ENCODE results near the gene SLC25A47. TPM values are rescaled to one million over a fixed set of nuclear protein-coding genes. Genes with fewer than 3 reads are reported as not detected.

SLC25A47 gene, protein sequence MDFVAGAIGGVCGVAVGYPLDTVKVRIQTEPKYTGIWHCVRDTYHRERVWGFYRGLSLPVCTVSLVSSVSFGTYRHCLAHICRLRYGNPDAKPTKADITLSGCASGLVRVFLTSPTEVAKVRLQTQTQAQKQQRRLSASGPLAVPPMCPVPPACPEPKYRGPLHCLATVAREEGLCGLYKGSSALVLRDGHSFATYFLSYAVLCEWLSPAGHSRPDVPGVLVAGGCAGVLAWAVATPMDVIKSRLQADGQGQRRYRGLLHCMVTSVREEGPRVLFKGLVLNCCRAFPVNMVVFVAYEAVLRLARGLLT
- not detected for total RNA-seq

DNA sequence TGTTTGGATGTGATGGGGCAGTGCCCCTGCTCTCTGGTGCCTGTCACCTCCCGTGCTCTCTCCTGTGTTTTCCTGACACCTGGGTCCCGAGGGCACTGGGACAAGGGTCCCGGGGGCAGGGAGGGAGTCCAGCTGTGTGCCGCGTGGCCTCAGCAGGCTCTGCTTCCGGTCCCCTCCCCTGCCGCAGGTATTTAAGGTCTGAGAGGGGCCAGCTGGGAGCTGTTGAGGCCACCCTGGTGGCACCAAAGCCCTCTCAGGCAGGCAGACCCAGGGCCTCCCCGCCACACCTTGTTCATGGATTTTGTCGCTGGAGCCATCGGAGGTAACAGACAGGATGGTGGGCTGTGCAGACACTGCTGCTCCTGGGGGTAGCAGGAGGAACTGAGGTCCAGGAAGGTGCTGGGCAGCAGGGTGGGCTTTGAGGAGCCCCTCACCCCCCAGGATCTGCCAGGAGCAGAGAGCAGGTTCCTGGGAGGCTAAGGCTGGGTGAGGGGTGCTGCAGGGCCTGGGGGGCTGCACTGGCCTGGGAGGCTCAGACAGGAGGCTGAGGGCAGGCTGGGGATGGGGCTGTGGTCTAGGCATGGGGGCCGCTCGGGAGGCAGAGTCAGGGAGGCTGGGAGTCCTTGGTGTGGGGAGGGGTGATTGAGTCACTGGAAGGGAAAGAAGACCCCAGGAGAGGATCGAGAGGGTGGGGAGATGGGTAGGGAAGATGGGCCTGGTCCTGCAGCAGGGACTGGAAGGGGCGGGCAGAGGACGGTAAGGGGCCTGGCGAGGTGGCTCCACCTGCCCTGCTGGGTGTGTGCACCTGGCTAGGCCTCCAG lies at the start of gene SLC25A47:
SLC25A47 (plus strand) TSS at position 219 of the 821 bp plus-strand sequence; CDS start at position 295, 76 bp downstream.
- H3K27ac ChIP-seq: no peak within 1 kb of the TSS
- intact Hi-C loops (cut with DNase I): no loop called here
- no peaks in the 10 kb centered on the region for H3K9me3 ChIP-seq
- 88 to 95% methylated on average over 7 to 9 of the region's 16 CpGs for WGBS, 2 donors
- no peak for DNase-seq
- H3K27me3 ChIP-seq: no peaks in the 10 kb centered on the region
- no peak for TF ChIP-seq POLR2A (IDR thresholded peaks at IDR 0.05)
- TF ChIP-seq, protein P1, sequence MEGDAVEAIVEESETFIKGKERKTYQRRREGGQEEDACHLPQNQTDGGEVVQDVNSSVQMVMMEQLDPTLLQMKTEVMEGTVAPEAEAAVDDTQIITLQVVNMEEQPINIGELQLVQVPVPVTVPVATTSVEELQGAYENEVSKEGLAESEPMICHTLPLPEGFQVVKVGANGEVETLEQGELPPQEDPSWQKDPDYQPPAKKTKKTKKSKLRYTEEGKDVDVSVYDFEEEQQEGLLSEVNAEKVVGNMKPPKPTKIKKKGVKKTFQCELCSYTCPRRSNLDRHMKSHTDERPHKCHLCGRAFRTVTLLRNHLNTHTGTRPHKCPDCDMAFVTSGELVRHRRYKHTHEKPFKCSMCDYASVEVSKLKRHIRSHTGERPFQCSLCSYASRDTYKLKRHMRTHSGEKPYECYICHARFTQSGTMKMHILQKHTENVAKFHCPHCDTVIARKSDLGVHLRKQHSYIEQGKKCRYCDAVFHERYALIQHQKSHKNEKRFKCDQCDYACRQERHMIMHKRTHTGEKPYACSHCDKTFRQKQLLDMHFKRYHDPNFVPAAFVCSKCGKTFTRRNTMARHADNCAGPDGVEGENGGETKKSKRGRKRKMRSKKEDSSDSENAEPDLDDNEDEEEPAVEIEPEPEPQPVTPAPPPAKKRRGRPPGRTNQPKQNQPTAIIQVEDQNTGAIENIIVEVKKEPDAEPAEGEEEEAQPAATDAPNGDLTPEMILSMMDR (IDR thresholded peaks at IDR 0.05): no peak
- H3K36me3 ChIP-seq: no peaks in the 10 kb centered on the region
- peaks cover 2 to 4% of the 10 kb centered on the region in 2 donors for H3K4me1 ChIP-seq
- H3K4me3 ChIP-seq (replicated peaks in 1 of 3): no peak within 1 kb of the TSS

DNA sequence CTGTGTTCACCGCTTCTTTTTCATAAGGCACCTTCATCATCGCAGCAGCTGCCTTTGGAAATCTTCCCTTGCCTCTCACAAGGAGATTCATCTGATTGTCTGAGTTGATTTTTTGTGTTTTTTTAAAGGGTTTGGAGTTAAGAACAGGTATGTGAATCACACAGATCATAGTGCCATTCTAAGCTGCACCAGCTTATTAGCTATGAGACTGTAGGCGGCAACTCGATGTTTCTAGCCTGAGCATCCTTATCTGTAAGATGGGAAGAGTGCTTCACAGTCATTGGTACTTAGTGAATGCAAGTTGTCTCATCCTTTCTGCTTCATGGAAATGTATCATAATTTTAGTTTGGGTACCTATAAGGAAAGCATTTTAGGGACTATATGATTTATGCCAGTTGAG lies 48.9 kb upstream of the SLC25A47 start:
- TF ChIP-seq POLR2A (IDR thresholded peaks at IDR 0.05): no peak
- TF ChIP-seq, protein P1 (IDR thresholded peaks at IDR 0.05): no peak
- Histone ChIP-seq H3K27ac (no peak overlapping the region), H3K4me1 (peaks cover 61 to 72% of the 10 kb centered on the region in 2 donors), H3K4me3 (replicated peaks in 1 of 3) (no peak overlapping the region), H3K27me3 (no peaks in the 10 kb centered on the region), H3K9me3 (no peaks in the 10 kb centered on the region), H3K36me3 (no peaks in the 10 kb centered on the region)
- 96 to 97% methylated on average over 4 of the region's 4 CpGs for WGBS, 2 donors
- intact Hi-C loops (cut with DNase I): loop anchor here (5.0 kb wide), 1 partner anchor 33 kb away; the partner anchor contains the start of gene SLC25A29
- no peak for DNase-seq

DNA sequence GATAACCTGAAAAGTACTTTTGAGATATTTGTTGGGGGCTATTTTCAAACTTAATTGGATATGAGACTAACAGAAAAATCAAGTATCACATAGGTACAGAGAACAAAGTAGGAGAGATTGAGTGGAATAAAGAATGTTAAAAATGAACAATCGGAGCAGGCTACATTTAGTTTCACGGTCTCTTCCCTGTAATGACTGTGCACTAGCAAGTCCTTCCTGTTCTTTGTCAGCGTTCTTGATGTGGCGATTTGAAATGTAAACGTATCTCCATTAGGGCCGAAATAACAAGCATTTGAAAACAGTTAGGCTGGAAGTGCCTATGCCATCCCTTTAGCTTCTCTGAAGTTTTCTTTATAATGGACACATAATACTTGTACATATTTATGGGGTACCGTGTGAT lies 47.9 kb upstream of the SLC25A47 start:
- Histone ChIP-seq H3K9me3 (no peaks in the 10 kb centered on the region), H3K4me3 (replicated peaks in 1 of 3) (no peak overlapping the region), H3K4me1 (peaks cover 70 to 82% of the 10 kb centered on the region in 2 donors), H3K36me3 (no peaks in the 10 kb centered on the region), H3K27ac (peak overlapping the region in 1 of 3 donors; percentile 3), H3K27me3 (no peaks in the 10 kb centered on the region)
- TF ChIP-seq, protein P1 (IDR thresholded peaks at IDR 0.05): no peak
- TF ChIP-seq POLR2A (IDR thresholded peaks at IDR 0.05): no peak
- DNase-seq: no peak
- intact Hi-C loops (cut with DNase I): no loop called here
- 61 to 67% methylated on average over 7 of the region's 7 CpGs for WGBS, 2 donors

DNA sequence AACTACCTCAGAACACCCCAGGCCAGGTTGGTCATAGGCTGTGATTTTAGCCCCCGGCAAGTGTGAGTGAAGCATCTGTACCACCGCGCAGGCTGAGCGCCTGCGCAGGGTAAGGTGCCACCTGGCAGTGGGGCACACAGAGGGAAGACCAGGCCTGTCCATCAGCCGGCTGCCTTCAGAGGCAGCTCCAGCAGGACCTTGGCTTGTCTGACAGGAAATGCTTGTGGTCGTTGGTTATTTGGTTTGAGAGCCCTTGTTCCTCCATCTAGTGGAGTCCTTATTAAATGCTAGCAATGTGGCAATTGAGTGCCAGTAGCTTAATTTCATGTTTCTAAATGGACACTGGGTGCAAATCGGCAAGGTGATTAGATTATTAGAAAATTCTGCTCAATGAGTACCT lies 44.4 kb upstream of the SLC25A47 start:
- no peaks in the 10 kb centered on the region for H3K9me3 ChIP-seq
- peak; percentile 78 to 80 for DNase-seq
- WGBS, 2 donors: 23% methylated on average over 7 to 8 of the region's 8 CpGs
- no peak overlapping the region for H3K4me3 ChIP-seq (replicated peaks in 1 of 3)
- H3K36me3 ChIP-seq: no peaks in the 10 kb centered on the region
- intact Hi-C loops (cut with DNase I): no loop called here
- peak overlapping the region; percentile 6 to 93 (median 82) for H3K27ac ChIP-seq
- peaks cover 64 to 87% of the 10 kb centered on the region in 2 donors for H3K4me1 ChIP-seq
- no peaks in the 10 kb centered on the region for H3K27me3 ChIP-seq
- peak in 1 of 2 donors; percentile 27 for TF ChIP-seq POLR2A (IDR thresholded peaks at IDR 0.05)
- TF ChIP-seq, protein P1 (IDR thresholded peaks at IDR 0.05): peak in 4 of 6 experiments; percentile 23 to 45 (median 36)
